T47D (cell line): ENCODE results near the gene TSPAN32.
A peak's percentile ranks its signal among the peaks of the same experiment; 100 is the strongest.
"Not testable (repeated sequence)": the region's sequence is repeated elsewhere in the genome, so short reads cannot be mapped to it uniquely, and the experiment has no call there.

Source experiments
- DNase-seq, 2 experiments: peaks; one replicate each; pipeline versions ENCODE4 v3.0.0 to v3.0.0-alpha.2; 2011 to 2012; ENCODE audit warnings: low read depth in 1 of 2, low spot score in 1 of 2
- JUND ChIP-seq: IDR thresholded peaks from 2 replicates; pipeline ENCODE4 v1.6.1; 2012; ENCODE audit warnings: low read depth
- in situ Hi-C: cut with HindIII; loops from 2 replicates; pipeline ENCODE4 v1.10.0; 2016; ENCODE audit warnings: low sequenced_read_pairs, low pct_unique_long_range_greater_than_20kb

The TSPAN32 gene

GRCh38 chr11:2321311-2321683, 19.5 kb downstream of the TSPAN32 start:
- DNase-seq, result no peak
- in situ Hi-C loops, result no loop called here

GRCh38 chr11:2325123-2325522, 23.3 kb downstream of the TSPAN32 start:
- DNase-seq, result no peak
- in situ Hi-C loops, result no loop called here

More at GRCh38 chr11:2321311-2321683, 19.5 kb downstream of the TSPAN32 start:
- no peak for TF ChIP-seq JUND

GRCh38 chr11:2325719-2326118, 23.9 kb downstream of the TSPAN32 start:
- in situ Hi-C loops, result no loop called here
- TF ChIP-seq JUND, result no peak
- DNase-seq, result peak in 1 of 2 experiments; percentile 34

More at GRCh38 chr11:2325123-2325522, 23.3 kb downstream of the TSPAN32 start:
- no peak for TF ChIP-seq JUND

- no peak for DNase-seq
- in situ Hi-C loops, result no loop called here
- no peak for TF ChIP-seq JUND
These were observed 25.2 kb downstream of the TSPAN32 start for GRCh38 chr11:2327032-2327431.

GRCh38 chr11:2328021-2328420, 26.2 kb downstream of the TSPAN32 start:
- DNase-seq, result no peak
- in situ Hi-C loops, result no loop called here
- no peak for TF ChIP-seq JUND

GRCh38 chr11:2328656-2329354, 27.0 kb downstream of the TSPAN32 start:
- in situ Hi-C loops, result no loop called here
- no peak for TF ChIP-seq JUND
- no peak for DNase-seq

- no peak for TF ChIP-seq JUND
- no peak for DNase-seq
- in situ Hi-C loops, result no loop called here
These were observed 27.7 kb downstream of the TSPAN32 start for GRCh38 chr11:2329551-2329950.

- no peak for DNase-seq
These were observed 28.9 kb downstream of the TSPAN32 start for GRCh38 chr11:2330696-2331095.

GRCh38 chr11:2331404-2331803, 29.6 kb downstream of the TSPAN32 start:
- TF ChIP-seq JUND, result no peak
- no peak for DNase-seq
- in situ Hi-C loops, result no loop called here

More at GRCh38 chr11:2330696-2331095, 28.9 kb downstream of the TSPAN32 start:
- no peak for TF ChIP-seq JUND
- in situ Hi-C loops, result no loop called here

GRCh38 chr11:2332569-2332968, 30.8 kb downstream of the TSPAN32 start:
- in situ Hi-C loops, DNase-seq: not testable (repeated sequence)

GRCh38 chr11:2333486-2334205, 31.8 kb downstream of the TSPAN32 start:
- in situ Hi-C loops, result not testable (repeated sequence)

GRCh38 chr11:2335286-2335685, 33.5 kb downstream of the TSPAN32 start:
- in situ Hi-C loops, DNase-seq: not testable (repeated sequence)

More at GRCh38 chr11:2333486-2334205, 31.8 kb downstream of the TSPAN32 start:
- DNase-seq, result not testable (repeated sequence)

- in situ Hi-C loops, DNase-seq: not testable (repeated sequence)
These were observed 36.9 kb downstream of the TSPAN32 start for GRCh38 chr11:2338760-2339159.
